ENCODE results near the gene LAMB4.
A peak's percentile ranks its signal among the peaks of the same experiment; 100 is the strongest.

The LAMB4 gene

DNA sequence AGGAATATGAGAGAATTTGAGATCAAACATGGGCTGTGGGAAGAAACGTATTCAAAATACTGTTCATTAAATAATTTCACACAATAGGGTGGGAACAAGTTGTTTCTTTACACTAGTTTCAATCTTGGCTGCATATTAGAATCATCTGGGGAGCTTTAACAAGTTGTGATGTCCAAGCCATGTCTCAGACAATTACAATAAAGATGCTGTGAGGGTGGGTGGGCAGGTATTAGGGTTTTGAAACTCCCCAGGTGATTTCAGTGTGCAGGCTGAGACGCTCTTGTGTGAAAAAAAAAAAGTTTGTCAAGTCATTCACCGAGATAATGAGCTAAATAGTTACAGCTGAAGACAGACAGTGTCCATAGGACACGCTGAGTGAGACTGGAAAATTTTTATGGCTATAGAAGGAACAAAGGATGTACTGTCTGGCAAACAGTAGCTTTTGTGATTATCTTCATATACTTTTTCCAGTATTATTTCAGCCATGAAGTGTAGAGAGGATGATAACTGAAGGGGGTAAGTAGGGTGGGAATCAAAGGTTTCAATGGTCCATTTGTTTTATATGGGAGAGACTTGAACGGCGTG, 12.6 kb upstream of the LAMB4 start:
- DNase-seq = no peak

DNA sequence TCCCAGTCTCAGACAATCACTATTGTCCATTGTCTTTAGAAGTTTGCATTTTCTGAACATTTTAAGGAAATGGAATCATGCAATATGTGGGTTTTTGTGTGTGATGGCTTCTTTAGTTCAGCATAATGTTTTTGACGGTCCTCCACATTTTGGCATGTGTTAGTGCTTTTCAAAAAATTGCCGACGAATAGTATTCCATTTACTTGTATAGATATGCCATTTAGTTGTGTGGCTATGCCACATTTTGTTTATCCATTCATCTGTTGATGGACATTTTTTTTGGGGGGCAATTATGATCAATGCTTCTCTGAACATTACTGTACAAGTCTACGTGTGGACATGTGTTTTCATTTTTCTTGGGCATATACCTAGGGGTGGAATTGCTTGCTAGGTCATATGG, 12.0 kb upstream of the LAMB4 start:
- no peak for DNase-seq

DNA sequence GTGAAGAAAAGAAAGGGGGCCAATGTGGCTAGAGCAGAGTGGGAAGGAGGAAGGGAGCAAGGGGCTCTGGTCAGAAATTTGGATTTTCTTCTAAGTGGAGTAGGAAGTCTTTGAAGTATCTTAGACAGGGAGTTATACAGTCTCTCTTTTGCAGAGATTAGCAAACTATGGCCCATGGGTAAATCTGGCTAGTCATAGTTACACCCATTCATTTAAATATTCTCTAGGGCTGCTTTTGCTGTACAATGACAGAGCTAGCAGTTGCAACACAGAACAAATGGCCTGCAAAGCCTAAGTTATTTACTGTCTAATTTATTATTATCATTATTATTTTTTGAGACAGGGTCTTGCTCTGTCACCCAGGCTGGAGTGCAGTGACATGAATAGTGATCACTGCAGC, 10.5 kb upstream of the LAMB4 start:
- DNase-seq = no peak

DNA sequence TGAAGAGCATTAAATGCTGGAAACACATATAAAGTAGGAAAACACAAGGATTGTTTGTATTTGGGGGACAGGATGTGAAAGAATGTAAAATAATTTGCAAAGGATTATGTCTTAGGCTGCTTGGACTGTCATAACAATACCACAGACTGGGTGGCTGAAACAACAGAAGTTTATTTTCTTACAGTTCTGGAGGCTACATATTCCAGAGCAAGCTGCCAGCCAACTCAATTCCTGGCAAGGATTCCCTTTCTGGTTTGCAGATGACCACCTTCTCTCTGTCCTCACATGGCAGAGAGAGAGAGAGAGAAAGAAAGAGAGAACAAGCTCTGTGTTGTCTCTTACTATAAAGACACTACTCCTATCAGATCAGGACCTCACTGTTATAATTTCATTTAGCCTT, 8.8 kb upstream of the LAMB4 start:
- no peak for DNase-seq

DNA sequence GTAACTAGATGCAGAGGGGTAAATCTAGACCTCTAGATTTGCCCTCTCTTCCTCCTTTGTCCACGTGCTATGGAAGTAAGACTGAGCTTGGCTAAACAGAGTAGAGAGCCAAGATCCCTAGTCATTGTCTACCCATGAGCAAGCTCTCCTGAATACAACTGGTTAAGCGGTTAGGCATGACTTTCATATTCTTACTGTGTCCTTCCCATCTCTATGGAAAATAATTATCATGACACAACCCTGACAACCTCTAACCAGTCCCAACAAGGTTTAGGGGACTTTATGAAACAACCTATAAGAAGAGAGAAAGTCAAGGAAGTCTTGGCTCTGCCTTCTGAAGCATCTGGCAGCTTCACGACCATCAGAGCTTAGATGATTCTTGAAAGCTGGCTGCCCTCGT, 7.8 kb upstream of the LAMB4 start:
- DNase-seq = no peak

DNA sequence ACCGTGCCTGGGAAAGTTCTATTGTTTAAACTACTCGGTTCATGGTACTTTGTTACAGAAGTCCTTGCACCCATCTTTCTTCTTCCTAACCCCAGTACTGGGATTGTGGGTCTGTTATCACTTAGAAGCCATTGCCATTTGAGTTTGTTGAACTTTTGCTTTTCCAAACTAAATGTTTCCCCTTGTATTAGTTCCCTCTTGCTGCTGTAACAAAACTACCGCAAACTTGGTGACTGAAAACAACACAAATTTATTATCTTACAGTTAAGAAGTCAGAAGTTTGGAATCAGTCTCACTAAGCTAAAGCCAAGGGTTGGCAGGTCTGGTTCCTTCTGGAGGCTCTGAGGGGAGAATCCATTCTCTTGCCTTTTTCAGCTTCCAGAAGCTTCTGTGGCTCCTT, 6.9 kb upstream of the LAMB4 start:
- no peak for DNase-seq

DNA sequence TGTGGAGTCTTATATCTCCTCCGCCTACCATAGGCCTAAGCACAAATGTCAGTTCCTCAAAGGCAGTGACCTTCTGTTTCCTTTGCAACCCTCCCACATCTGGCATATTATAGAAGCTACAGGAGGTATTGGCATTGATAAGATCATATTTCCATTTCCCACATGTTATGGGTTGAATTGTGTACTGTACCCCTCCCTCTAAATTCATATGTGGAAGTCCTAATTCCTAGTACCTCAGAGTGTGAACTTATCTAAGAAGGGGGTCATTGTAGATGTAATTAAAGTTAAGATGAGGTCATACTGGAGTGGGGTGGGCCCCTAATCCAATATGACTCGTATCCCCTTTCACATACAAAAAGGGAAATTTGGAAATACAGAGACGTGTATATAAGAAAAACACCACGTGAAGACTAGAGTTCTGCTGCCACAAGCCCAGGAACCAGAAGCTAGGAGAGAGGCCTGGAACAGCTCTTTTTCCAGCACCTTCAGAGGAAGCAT, 6.1 kb upstream of the LAMB4 start:
- no peak for DNase-seq

DNA sequence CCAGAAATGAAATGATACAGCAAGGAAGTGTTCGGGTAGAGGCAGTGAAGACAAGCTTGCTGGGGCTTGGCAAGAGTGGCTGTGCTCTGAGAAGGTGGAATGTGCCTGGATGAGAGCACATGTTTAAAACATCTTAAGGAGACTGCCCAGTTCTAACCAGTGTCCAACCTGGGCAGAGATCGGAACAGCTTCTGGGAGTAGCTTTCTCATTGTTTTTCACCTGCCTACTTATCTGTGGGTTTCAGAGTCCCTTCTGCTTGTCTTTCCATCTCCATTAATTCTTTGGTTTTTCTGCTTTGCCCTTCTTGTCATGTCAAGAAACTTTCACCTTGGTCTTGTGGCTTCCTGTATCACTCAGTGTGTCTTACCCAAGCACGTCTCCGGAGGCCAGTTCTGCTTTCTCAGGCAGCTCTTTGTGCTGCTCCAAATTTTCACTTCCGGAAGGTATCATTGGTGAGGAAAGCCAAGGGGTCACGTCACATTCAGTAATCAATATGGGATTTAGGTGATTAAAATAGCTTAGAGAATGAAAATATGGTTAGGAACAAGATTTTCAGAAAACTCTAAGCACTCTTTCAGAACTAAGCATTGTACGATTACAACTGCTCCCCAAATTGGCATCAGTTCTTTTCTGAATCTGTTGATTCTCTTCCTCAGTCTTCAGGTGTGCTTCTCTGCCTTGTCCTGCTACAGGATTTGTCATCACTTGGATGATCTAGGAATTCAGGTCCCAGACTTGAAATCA, 5.5 kb upstream of the LAMB4 start:
- DNase-seq = peak; percentile 19 to 36

DNA sequence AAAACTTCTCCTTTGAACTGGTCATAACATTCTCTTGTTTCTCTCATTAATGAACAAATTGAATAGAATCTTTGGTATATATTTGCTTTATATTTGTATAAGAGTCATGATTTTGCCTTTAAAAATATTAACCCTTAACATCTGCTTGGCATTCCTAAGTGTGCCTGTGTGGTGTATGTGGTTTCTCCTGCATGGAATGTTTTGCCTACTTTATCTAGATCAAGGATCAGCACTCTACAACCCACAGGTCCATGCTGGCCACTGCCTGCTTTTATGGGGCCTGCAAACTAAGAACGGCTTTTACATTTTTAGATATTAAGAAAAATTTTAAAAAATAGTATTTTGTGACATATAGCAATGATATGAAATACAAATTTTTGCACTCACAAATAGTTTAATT, 4.3 kb upstream of the LAMB4 start:
- DNase-seq = no peak

DNA sequence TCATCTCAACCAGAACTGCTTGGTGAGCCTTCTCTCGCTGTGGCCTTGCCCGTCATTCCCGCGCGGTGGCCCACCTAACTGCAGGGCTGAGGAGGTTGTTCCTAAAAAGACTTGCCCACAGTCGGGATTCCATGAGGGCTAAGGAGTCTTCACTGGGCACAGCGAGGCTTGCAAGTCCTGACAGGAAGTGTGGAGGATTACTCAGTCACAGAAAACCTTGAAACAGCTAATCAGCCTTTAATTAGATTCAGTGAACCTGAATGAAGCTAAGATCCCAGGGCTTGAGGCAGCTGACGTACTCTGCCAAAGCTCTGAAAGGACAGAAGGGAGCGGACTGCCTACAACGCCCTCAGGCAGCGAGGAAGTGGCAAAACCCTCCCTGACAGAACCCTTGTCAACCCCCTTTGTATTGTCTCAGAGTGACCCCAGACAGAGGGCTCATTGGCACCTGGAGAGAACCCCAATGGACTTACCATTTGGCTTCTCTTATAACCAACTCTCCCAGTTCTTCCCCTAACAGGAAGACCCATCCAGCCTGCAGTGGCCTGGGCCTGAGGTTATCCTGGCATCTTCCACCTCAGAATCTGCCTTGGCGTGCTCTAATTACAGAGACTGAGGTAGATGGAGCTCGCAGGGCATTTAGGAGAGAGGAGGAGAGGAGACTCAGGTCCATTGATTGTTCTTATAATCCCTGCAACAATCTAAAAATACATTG, 2.5 kb upstream of the LAMB4 start:
- DNase-seq = no peak

DNA sequence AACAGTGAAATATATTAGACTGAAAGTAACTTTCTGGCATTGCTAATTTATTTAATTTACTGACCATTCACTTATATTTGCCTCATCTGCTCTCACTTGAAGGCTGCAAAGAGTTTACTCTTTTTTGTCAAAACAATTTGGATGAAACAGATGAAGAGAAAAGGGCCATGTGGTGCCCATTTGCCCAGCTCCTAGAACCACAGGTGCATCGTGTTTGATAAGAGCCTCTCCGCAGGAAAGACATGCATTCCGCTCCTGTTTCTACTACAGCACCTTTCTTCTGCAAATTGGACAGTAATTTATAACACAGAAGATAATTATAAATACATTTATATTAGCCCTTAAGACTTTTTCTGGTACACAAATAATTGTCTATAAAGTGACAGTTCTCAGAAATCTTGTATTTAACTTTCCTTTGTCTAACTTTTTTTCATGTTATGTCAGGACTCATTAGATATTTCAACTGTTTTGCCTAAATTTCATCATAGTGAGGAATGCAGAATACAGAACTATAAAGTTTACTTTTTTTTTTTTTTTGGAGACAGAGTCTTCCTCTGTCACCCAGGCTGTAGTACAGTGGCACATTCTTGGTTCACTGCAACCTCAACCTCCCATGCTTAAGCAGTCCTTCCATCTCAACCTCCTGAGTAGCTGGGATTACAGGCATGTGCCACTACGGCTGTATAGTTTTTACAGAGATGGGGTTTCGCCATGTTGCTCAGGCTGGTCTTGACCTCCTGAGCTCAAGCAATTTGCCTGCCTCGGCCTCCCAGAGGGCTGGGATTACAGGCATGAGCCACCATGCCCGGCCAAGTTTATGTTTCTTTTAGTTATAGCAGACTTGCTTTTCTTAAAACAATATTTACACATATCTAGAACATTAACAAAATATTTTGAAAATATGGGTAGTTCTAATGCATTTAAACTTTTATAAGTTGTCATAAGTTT, 869 bp downstream of the LAMB4 start:
- DNase-seq = no peak

DNA sequence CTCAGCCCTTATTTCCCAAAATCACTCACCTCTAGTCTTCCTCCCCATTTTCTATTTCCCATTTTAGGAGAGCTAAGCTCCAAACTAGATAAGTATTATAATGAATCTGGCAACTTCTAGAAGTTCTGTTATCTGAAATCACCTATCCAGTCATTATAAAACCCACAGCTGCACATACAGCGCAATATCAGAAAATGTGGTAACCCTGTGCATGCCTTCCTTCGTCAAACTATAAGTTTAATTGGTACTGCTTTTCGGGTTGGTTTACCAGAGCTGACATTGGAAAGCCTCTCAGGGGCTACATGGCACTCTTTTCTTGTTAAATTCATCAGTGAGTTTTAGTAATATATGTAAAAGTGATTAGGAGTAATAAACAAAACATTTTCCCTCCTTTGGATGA, 1.6 kb downstream of the LAMB4 start:
- no peak for DNase-seq

DNA sequence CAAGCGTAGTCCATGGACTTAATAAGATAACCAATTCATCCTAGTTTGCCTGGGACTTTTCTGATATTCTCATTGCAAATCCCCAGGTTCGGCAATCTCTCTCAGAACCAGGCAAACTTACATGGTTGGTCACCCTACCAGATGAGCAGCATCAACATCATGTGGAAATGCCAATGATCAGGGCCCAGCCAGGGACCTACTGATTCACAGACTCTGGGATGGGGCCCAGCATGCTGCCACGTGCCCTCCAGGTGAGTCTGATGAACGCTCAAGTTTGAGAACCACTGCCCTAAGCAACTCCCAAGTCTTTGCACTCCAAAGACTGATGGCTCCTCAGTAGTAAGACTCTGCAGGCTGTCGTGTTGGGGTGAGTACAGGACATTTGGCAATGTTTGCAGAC, 2.7 kb downstream of the LAMB4 start:
- DNase-seq = no peak

DNA sequence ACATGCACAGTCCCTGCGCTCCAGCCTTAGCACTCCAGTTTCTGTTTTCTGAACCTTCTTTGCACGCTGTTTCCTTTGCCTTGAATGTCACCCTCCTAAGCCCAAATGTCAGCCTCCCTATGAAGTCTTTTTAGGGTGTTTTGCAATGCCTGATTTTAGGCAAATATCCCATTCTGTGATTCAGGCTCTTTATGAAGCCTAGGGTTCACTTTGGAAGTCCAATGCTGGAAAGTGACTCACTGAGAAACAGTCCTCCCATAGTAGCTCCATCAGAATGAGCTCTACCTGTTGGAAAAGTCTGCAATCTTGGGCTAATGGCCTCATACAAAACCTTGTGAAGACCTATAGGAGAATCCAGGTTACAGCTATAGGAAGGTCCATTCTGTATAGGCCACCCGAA, 5.3 kb downstream of the LAMB4 start:
- DNase-seq = no peak

DNA sequence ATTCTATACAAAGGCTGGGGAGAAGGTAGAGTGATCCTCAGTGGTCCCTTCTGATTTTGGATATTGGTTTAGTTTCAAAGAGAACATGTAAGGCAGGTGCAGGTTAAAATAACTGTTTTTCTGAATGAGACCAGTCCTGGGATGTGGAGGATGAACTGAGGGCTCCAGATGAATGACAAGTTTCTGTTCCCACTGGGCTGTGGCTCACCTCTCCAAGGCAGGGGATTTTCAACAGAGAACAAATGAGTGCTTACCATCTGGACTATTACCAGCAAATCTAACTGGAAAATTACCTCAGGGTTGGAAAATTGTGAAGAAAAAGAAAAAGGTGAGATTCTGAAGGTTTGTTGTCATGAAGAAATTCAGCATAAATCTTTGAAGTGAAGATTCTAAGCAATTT, 8.0 kb downstream of the LAMB4 start:
- DNase-seq = no peak

DNA sequence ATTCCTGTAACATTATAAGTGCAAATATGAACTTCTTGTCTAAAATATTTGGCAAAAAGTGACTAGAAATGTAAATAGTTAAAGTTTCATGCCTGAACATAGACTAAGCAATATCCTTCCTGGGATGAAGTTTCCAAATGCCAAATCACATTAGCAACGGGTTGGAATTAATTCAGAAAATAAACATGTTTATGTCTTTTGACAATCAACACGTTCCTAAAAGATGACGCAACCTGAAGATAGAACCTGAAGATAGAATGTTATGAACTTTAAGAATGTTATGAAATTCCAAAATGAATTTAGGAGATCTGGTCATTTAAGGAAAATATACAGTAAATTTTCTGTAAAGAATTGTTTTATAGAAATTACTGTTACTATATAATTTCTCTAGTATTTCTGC, 9.2 kb downstream of the LAMB4 start:
- no peak for DNase-seq

DNA sequence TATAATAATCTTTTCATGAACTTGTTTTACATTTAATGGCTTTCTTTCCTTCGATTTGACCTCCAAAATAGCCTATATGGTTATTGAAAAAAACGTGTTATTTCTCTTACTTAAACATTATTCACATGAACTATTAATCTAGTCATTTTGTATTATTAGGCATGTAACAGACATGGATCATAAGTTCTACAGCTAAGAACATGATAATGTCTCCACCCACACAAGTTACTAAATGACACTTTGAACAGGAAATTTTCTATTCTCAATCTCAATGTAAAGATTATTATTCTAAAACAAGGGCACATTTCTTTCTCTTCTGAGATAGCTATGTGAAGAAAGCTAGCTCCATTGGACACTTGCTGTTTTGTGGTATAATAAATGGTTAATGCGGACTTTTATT, 10.0 kb downstream of the LAMB4 start:
- DNase-seq = no peak

DNA sequence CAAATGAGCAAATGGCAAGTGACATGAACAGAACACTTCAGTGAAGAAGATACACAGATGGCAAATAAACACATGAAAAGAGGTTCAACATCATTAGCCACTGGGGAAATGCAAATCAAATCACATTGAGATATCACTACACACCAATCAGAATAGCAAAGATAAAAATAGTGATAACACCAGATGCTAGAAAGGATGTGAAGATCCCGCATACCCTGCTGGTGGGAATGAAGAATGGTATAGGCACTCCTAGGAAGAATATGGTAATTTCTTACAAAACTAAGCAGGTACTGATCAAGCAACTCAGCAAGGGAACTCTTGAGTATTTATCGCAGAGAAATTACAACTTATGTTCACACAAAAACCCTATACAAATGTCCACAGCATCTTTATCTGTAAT, 11.2 kb downstream of the LAMB4 start:
- no peak for DNase-seq

DNA sequence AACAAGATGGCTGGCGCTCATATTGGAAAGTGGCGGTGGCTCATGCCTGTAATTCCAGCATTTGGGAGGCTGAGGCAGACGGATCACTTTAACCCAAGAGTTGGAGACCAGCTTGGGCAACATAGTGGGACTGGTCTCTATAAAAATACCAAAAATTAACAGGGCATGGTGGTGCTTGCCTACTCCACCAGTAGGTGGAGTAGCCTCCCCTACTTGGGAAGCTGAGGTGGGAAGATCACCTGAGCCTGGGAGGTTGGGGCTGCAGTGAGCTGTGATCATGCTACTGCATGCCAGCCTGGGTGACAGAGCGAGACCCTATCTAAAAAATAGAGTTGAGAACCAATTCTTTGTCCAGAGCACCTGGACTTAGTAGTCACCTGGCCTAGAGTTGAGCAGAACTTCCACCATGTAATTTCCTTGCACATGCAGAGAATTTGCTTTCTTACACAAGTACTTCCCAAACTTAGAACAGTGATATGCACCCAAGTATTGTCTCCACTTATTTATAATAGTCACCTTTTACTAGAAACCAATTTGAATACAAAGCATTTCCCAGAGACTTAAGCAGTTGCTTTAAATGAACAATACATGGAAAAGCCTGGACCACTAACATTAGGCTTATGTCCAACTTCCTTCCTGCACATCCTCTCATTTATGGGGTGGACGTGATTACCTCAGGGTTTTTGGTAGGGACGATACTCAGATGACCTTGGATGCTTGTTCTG, 15.9 kb downstream of the LAMB4 start:
- DNase-seq = peak in 1 of 2 donors; percentile 7

DNA sequence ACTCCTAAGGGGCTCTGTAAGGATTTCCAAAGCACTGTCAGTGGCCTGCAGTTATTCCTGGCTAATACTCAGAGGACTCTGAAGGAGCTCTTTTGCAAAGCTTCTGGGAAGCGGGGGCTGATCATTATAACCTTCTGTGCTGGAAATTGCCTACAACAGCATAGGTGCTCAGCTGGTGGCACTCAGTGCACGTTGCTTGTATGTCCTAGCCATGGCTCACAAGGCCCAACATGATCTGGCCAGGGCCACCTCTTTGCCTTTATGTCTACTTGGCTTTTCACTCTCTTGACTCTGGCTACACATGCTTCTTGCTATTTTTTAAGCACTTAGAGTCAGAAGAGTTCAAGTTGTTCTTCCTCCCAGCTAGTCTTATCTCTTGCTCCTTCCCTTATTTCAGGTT, 17.5 kb downstream of the LAMB4 start:
- DNase-seq = no peak

DNA sequence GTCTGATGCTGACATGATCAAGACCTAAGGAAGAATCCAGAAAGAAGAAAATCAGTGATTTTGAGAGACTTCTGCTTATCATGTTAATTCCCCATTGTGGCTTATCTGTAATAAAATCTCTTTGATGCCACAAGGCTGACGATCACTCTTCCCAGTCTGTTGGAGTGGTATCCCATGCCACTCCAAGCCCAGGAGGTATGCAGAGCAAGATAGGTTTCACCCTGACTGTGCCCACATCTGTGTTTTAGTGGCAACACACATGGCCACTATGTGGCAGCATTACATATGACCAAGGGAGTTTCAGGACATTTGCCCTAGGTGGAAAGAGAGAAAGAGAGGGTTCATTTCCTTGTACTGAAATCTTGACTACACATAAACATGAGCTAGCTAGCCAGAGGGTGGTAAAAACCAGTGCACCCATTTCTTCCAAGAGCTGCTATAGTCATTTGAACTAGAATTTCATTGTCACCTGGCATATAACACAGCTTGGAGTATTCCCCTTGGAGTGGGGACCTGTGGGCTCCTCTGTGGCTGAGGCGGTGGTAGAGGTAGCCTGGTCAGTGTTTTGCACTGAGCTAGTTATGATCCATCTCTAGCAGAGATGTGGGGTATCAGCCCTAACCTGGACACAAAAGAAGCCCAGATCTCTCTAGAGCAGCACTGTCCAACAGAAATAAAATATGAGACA, 20.8 kb downstream of the LAMB4 start:
- DNase-seq = peak in 1 of 2 donors; percentile 1

DNA sequence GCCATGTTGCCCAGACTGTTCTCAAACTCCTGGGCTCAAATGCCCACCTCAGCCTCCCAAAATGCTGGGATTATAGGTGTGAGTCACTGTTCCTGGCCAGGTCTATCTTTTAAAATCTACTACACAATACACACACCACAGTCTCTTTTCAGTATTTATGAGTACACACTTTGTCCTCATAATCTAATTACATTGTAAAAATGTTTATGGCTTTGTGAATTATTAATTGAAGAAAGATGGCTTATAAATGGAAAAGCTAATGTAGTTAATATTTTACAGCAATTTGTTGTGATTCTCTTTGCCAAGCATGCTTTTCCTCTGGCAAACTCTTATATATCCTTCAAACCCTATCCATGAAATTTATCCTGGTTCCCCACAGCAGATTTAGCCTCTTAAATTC, 22.0 kb downstream of the LAMB4 start:
- no peak for DNase-seq
